SK-N-SH treated with all-trans-retinoic acid at 6 μM for 48 hours (cell line): ENCODE measurements around the gene OLFML2A.

ENCODE experiments used
- ARNTL ChIP-seq: fragments of 450-650 bp; formaldehyde crosslinking; IDR thresholded peaks from 2 replicates; pipeline ENCODE4 v1.5.0; 2020; ENCODE audit warnings: low read depth, mild to moderate bottlenecking, moderate library complexity, borderline replicate concordance
- CREB5 ChIP-seq: fragments of 250-450 bp; sonication (Bioruptor Pico); IDR thresholded peaks from 2 replicates; pipeline ENCODE4 v1.5.1; 2020; ENCODE audit warnings: low read depth, mild to moderate bottlenecking, moderate library complexity
- CSDC2 ChIP-seq: fragments of 250-450 bp; sonication (Bioruptor Pico); IDR thresholded peaks from 2 replicates; pipeline ENCODE4 v1.5.0; 2020; ENCODE audit warnings: mild to moderate bottlenecking, moderate library complexity
- GLIS3 ChIP-seq: fragments of 250-450 bp; sonication (Bioruptor Pico); IDR thresholded peaks from 2 replicates; pipeline ENCODE4 v1.5.0; 2020; ENCODE audit warnings: mild to moderate bottlenecking, moderate library complexity
- ISL1 ChIP-seq: fragments of 250-450 bp; sonication (Bioruptor Pico); IDR thresholded peaks from 2 replicates; pipeline ENCODE4 v2.1.2; 2022; ENCODE audit warnings: mild to moderate bottlenecking, moderate library complexity
- PATZ1 ChIP-seq: fragments of 250-450 bp; sonication (Bioruptor Pico); IDR thresholded peaks from 2 replicates; pipeline ENCODE4 v1.8.0; 2020; ENCODE audit warnings: mild to moderate bottlenecking, moderate library complexity, borderline replicate concordance
- PPARA ChIP-seq: fragments of 250-450 bp; sonication (Bioruptor Pico); IDR thresholded peaks from 2 replicates; pipeline ENCODE4 v1.5.0; 2020; ENCODE audit warnings: mild to moderate bottlenecking, borderline replicate concordance
- RARB ChIP-seq: fragments of 250-450 bp; sonication (Bioruptor Pico); IDR thresholded peaks from 2 replicates; pipeline ENCODE4 v1.8.0; 2021; ENCODE audit warnings: mild to moderate bottlenecking, moderate library complexity
- TCF4 ChIP-seq: fragments of 250-450 bp; sonication (Bioruptor Pico); IDR thresholded peaks from 2 replicates; pipeline ENCODE4 v1.8.0; 2021; ENCODE audit warnings: mild to moderate bottlenecking, moderate library complexity, borderline replicate concordance
- ZC3H10 ChIP-seq: fragments of 250-450 bp; sonication (Bioruptor Pico); IDR thresholded peaks from 2 replicates; pipeline ENCODE4 v1.5.1; 2021; ENCODE audit warnings: mild to moderate bottlenecking, moderate library complexity
- ZFP3 ChIP-seq: fragments of 250-450 bp; sonication (Bioruptor Pico); IDR thresholded peaks from 2 replicates; pipeline ENCODE4 v1.5.0; 2020; ENCODE audit warnings: mild to moderate bottlenecking, moderate library complexity
- ZFP30 ChIP-seq: fragments of 450-650 bp; formaldehyde crosslinking; IDR thresholded peaks from 2 replicates; pipeline ENCODE4 v1.5.0; 2022; ENCODE audit warnings: mild to moderate bottlenecking, moderate library complexity
- ZNF565 ChIP-seq: fragments of 450-650 bp; formaldehyde crosslinking; conservative IDR thresholded peaks from 2 replicates; pipeline ENCODE4 v1.5.0; 2020; ENCODE audit warnings: low read depth, mild to moderate bottlenecking, moderate library complexity
- ZNF70 ChIP-seq: fragments of 450-650 bp; formaldehyde crosslinking; IDR thresholded peaks from 2 replicates; pipeline ENCODE4 v1.5.0; 2020; ENCODE audit warnings: mild to moderate bottlenecking, moderate library complexity

GRCh38 chr9:124802426-124802825 lies 25.5 kb downstream of the OLFML2A start:
- TF ChIP-seq ARNTL (CRISPR knock-in tag) (no peak), ISL1 (CRISPR knock-in tag) (no peak), ZFP3 (CRISPR knock-in tag) (no peak), PATZ1 (CRISPR knock-in tag) (no peak), PPARA (CRISPR knock-in tag) (no peak), RARB (CRISPR knock-in tag) (no peak), ZC3H10 (no peak), ZNF70 (CRISPR knock-in tag) (no peak), CREB5 (CRISPR knock-in tag) (no peak), ZFP30 (CRISPR knock-in tag) (no peak), TCF4 (CRISPR knock-in tag) (no peak), CSDC2 (CRISPR knock-in tag) (no peak), ZNF565 (CRISPR knock-in tag) (no peak), GLIS3 (CRISPR knock-in tag) (no peak)
